ENCODE results near the gene ASPSCR1.

GRCh38 chr17:81958633-81959342 lies 18.6 kb upstream of the ASPSCR1 start:
- TF ChIP-seq FOXP2 (optimal IDR thresholded peaks at IDR 0.05; ENCODE audit: borderline replicate concordance, extremely low read depth, extremely low read length, insufficient read depth) (no peak), POLR2AphosphoS5 (IDR thresholded peaks at IDR 0.05; ENCODE audit: low read depth, low read length) (no peak)
